ENCODE results near the gene CNEP1R1.

DNA sequence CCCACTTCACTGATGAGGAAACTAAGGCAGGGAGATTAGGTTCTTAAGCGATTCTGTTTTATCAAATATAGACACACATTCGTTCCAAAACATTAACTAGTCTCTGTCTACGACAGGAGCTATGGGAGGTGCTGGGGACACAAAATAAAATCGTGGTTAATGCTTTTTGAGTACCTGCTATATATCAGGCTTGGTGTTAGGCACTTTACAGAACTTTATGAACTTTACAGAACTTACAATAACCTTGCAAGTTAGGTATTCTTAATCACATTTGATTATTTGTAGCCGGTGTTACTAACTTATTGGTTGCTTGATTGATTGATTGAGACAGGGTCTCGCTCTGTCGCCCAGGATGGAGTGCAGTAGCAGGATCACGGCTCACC is 40.2 kb downstream of the CNEP1R1 start:
- TF ChIP-seq, protein P1, sequence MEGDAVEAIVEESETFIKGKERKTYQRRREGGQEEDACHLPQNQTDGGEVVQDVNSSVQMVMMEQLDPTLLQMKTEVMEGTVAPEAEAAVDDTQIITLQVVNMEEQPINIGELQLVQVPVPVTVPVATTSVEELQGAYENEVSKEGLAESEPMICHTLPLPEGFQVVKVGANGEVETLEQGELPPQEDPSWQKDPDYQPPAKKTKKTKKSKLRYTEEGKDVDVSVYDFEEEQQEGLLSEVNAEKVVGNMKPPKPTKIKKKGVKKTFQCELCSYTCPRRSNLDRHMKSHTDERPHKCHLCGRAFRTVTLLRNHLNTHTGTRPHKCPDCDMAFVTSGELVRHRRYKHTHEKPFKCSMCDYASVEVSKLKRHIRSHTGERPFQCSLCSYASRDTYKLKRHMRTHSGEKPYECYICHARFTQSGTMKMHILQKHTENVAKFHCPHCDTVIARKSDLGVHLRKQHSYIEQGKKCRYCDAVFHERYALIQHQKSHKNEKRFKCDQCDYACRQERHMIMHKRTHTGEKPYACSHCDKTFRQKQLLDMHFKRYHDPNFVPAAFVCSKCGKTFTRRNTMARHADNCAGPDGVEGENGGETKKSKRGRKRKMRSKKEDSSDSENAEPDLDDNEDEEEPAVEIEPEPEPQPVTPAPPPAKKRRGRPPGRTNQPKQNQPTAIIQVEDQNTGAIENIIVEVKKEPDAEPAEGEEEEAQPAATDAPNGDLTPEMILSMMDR (IDR thresholded peaks at IDR 0.05; ENCODE audit: insufficient read depth, low read length), result no peak
- TF ChIP-seq, protein P2, sequence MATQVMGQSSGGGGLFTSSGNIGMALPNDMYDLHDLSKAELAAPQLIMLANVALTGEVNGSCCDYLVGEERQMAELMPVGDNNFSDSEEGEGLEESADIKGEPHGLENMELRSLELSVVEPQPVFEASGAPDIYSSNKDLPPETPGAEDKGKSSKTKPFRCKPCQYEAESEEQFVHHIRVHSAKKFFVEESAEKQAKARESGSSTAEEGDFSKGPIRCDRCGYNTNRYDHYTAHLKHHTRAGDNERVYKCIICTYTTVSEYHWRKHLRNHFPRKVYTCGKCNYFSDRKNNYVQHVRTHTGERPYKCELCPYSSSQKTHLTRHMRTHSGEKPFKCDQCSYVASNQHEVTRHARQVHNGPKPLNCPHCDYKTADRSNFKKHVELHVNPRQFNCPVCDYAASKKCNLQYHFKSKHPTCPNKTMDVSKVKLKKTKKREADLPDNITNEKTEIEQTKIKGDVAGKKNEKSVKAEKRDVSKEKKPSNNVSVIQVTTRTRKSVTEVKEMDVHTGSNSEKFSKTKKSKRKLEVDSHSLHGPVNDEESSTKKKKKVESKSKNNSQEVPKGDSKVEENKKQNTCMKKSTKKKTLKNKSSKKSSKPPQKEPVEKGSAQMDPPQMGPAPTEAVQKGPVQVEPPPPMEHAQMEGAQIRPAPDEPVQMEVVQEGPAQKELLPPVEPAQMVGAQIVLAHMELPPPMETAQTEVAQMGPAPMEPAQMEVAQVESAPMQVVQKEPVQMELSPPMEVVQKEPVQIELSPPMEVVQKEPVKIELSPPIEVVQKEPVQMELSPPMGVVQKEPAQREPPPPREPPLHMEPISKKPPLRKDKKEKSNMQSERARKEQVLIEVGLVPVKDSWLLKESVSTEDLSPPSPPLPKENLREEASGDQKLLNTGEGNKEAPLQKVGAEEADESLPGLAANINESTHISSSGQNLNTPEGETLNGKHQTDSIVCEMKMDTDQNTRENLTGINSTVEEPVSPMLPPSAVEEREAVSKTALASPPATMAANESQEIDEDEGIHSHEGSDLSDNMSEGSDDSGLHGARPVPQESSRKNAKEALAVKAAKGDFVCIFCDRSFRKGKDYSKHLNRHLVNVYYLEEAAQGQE (IDR thresholded peaks at IDR 0.05; ENCODE audit: insufficient replicate concordance, low read depth), result no peak
- TF ChIP-seq GABPA (IDR thresholded peaks at IDR 0.05; ENCODE audit: low read depth), result no peak
- no peak for TF ChIP-seq POLR2AphosphoS5 (IDR thresholded peaks at IDR 0.05; ENCODE audit: low read depth)

Data from HL-60 (cell line).